Trophoblast cell (in vitro differentiated cells and primary cell): ENCODE results near the gene GXYLT1.

Source experiments
- DNase-seq, 2 donors: peaks; one replicate each; pipeline ENCODE4 v3.0.0-alpha.2; 2016
- H2AFZ ChIP-seq: 2 replicates; pipeline ENCODE4 v1.6.1; 2013; ENCODE audit warnings: low read length, moderate library complexity, mild to moderate bottlenecking; ENCODE audit not compliant: insufficient read depth, poor library complexity
- H2AK5ac ChIP-seq: 2 replicates; pipeline ENCODE4 v1.6.1; 2013; ENCODE audit warnings: mild to moderate bottlenecking, low read length
- H2BK120ac ChIP-seq: 2 replicates; pipeline ENCODE4 v1.6.1; 2013; ENCODE audit warnings: low read length, mild to moderate bottlenecking, moderate library complexity; ENCODE audit not compliant: insufficient read depth, poor library complexity
- H2BK12ac ChIP-seq: 2 replicates; pipeline ENCODE4 v1.6.1; 2013; ENCODE audit warnings: mild to moderate bottlenecking, low read length, moderate library complexity
- H2BK5ac ChIP-seq: 2 replicates; pipeline ENCODE4 v1.6.1; 2013; ENCODE audit warnings: low read length, low read depth, moderate library complexity, mild to moderate bottlenecking; ENCODE audit not compliant: poor library complexity
- H3K14ac ChIP-seq: 2 replicates; pipeline ENCODE4 v1.6.1; 2013; ENCODE audit warnings: mild to moderate bottlenecking, low read length
- H3K18ac ChIP-seq: 2 replicates; pipeline ENCODE4 v1.6.1; 2013; ENCODE audit warnings: mild to moderate bottlenecking, low read length
- H3K23ac ChIP-seq: 2 replicates; pipeline ENCODE4 v1.6.1; 2013; ENCODE audit warnings: low read length
- H3K27ac ChIP-seq: 2 replicates; pipeline ENCODE4 v1.5.1; 2013; ENCODE audit warnings: low read depth, mild to moderate bottlenecking, inconsistent platforms, low read length, moderate library complexity
- H3K27me3 ChIP-seq: 2 replicates; pipeline ENCODE4 v1.6.1; 2013; ENCODE audit warnings: inconsistent platforms, mild to moderate bottlenecking, low read length, moderate library complexity; ENCODE audit not compliant: insufficient read depth
- H3K36me3 ChIP-seq, 2 experiments: 1 replicate in 1 of 2; 2 replicates in 1 of 2; pipeline ENCODE4 v1.6.1; 2013; ENCODE audit warnings: low read length in 2 of 2, mild to moderate bottlenecking in 2 of 2, moderate library complexity in 1 of 2; ENCODE audit not compliant: insufficient read depth in 2 of 2, control insufficient read depth in 1 of 2
- H3K4ac ChIP-seq: 2 replicates; pipeline ENCODE4 v1.6.1; 2013; ENCODE audit warnings: low read depth, mild to moderate bottlenecking, low read length, moderate library complexity
- H3K4me1 ChIP-seq, 2 experiments: 1 replicate in 1 of 2; 2 replicates in 1 of 2; pipeline ENCODE4 v1.6.1; 2013; ENCODE audit warnings: low read length in 2 of 2, mild to moderate bottlenecking in 2 of 2, moderate library complexity in 1 of 2; ENCODE audit not compliant: insufficient read depth in 2 of 2, control insufficient read depth in 1 of 2
- H3K4me2 ChIP-seq: 2 replicates; pipeline ENCODE4 v1.6.1; 2013; ENCODE audit warnings: inconsistent platforms, mild to moderate bottlenecking, low read length, moderate library complexity
- H3K4me3 ChIP-seq: 2 replicates; pipeline ENCODE4 v1.5.1; 2013; ENCODE audit warnings: mild to moderate bottlenecking, low read depth, low read length, inconsistent platforms
- H3K79me1 ChIP-seq: one replicate; pipeline ENCODE4 v1.6.1; 2013; ENCODE audit warnings: low read length
- H3K79me2 ChIP-seq: 2 replicates; pipeline ENCODE4 v1.6.1; 2013; ENCODE audit warnings: low read length, mild to moderate bottlenecking; ENCODE audit not compliant: control insufficient read depth, insufficient read depth, poor library complexity
- H3K9ac ChIP-seq: 2 replicates; pipeline ENCODE4 v1.6.1; 2013; ENCODE audit warnings: mild to moderate bottlenecking, low read length
- H3K9me3 ChIP-seq: 2 replicates; pipeline ENCODE4 v1.6.1; 2013; ENCODE audit warnings: low read depth, mild to moderate bottlenecking, control low read depth, inconsistent platforms, low read length; ENCODE audit not compliant: insufficient read depth
- H4K12ac ChIP-seq: 2 replicates; pipeline ENCODE4 v1.6.1; 2013; ENCODE audit warnings: low read depth, mild to moderate bottlenecking, low read length, moderate library complexity
- H4K8ac ChIP-seq: 2 replicates; pipeline ENCODE4 v1.6.1; 2013; ENCODE audit warnings: low read depth, mild to moderate bottlenecking, low read length, moderate library complexity
- H4K91ac ChIP-seq: one replicate; pipeline ENCODE4 v1.6.1; 2013; ENCODE audit warnings: low read depth, mild to moderate bottlenecking, low read length, moderate library complexity
- WGBS: extraction: QIAGEN DNeasy Blood & Tissue Kit; methylation state at CpG from one replicate; pipeline ENCODE4 v1.1.7; 2013; ENCODE audit warnings: missing lambda C conversion rate; ENCODE audit not compliant: insufficient read length, insufficient coverage; ENCODE audit errors: extremely low coverage; 5-methylcytosine and 5-hydroxymethylcytosine counted together

The GXYLT1 gene

GRCh38 chr12:42085594-42085993 is 59.1 kb downstream of the GXYLT1 start:
- WGBS: no CpG with 5 or more reads among the region's 3 CpGs
- Histone ChIP-seq H3K9ac (no peak overlapping the region), H3K27ac (no peak overlapping the region)

GRCh38 chr12:42084522-42084921 is 60.2 kb downstream of the GXYLT1 start:
- no peaks in the 10 kb centered on the region for H3K4me1 ChIP-seq
- no peak overlapping the region for H2AFZ ChIP-seq
- no peaks in the 10 kb centered on the region for H3K36me3 ChIP-seq
- no peak for DNase-seq
- H2BK5ac ChIP-seq: no peak overlapping the region
- H3K79me2 ChIP-seq: no peaks in the 10 kb centered on the region
- no peak overlapping the region for H3K27ac ChIP-seq
- H4K12ac ChIP-seq: no peak overlapping the region
- no peaks in the 10 kb centered on the region for H3K79me1 ChIP-seq
- no peak overlapping the region for H3K4ac ChIP-seq
- no peak overlapping the region for H3K14ac ChIP-seq
- no peak overlapping the region for H4K8ac ChIP-seq
- no peak overlapping the region for H3K23ac ChIP-seq
- no peak overlapping the region for H3K4me2 ChIP-seq
- H2AK5ac ChIP-seq: no peak overlapping the region
- no peak overlapping the region for H4K91ac ChIP-seq
- H3K9ac ChIP-seq: no peak overlapping the region
- H3K27me3 ChIP-seq: no peaks in the 10 kb centered on the region
- no peak overlapping the region for H2BK12ac ChIP-seq
- H2BK120ac ChIP-seq: no peak overlapping the region
- H3K9me3 ChIP-seq: no peaks in the 10 kb centered on the region
- no peak overlapping the region for H3K18ac ChIP-seq
- no peak overlapping the region for H3K4me3 ChIP-seq

More at GRCh38 chr12:42085594-42085993, 59.1 kb downstream of the GXYLT1 start:
- no peak overlapping the region for H4K12ac ChIP-seq
- H2AK5ac ChIP-seq: no peak overlapping the region
- H3K23ac ChIP-seq: no peak overlapping the region
- no peaks in the 10 kb centered on the region for H3K79me2 ChIP-seq
- H4K91ac ChIP-seq: no peak overlapping the region
- H3K4me2 ChIP-seq: no peak overlapping the region
- H2BK120ac ChIP-seq: no peak overlapping the region
- no peak overlapping the region for H3K4me3 ChIP-seq
- H2AFZ ChIP-seq: no peak overlapping the region
- H3K4ac ChIP-seq: no peak overlapping the region
- H2BK5ac ChIP-seq: no peak overlapping the region
- peaks cover 0 to 2% of the 10 kb centered on the region in 2 experiments for H3K4me1 ChIP-seq
- no peak overlapping the region for H2BK12ac ChIP-seq
- H3K18ac ChIP-seq: no peak overlapping the region
- DNase-seq: no peak
- H3K36me3 ChIP-seq: no peaks in the 10 kb centered on the region
- H4K8ac ChIP-seq: no peak overlapping the region
- no peaks in the 10 kb centered on the region for H3K79me1 ChIP-seq
- no peak overlapping the region for H3K14ac ChIP-seq
- H3K9me3 ChIP-seq: no peaks in the 10 kb centered on the region
- no peaks in the 10 kb centered on the region for H3K27me3 ChIP-seq

- Histone ChIP-seq H2AK5ac (no peak overlapping the region), H3K27me3 (no peaks in the 10 kb centered on the region), H3K27ac (no peak overlapping the region), H3K4me2 (no peak overlapping the region), H2AFZ (no peak overlapping the region), H4K91ac (no peak overlapping the region), H3K14ac (no peak overlapping the region), H3K4me1 (no peaks in the 10 kb centered on the region), H3K36me3 (no peaks in the 10 kb centered on the region), H2BK5ac (no peak overlapping the region), H3K4me3 (no peak overlapping the region), H4K12ac (no peak overlapping the region), H3K4ac (no peak overlapping the region), H3K79me1 (no peaks in the 10 kb centered on the region), H2BK12ac (no peak overlapping the region), H2BK120ac (no peak overlapping the region), H3K9me3 (peaks cover 2% of the 10 kb centered on the region), H3K23ac (no peak overlapping the region), H4K8ac (no peak overlapping the region), H3K9ac (no peak overlapping the region), H3K18ac (no peak overlapping the region), H3K79me2 (no peaks in the 10 kb centered on the region)
- no CpG with 5 or more reads among the region's 3 CpGs for WGBS
- DNase-seq: no peak
Observed at GRCh38 chr12:42076976-42077375, 67.7 kb downstream of the GXYLT1 start.

- no peak overlapping the region for H2AK5ac ChIP-seq
- no peaks in the 10 kb centered on the region for H3K36me3 ChIP-seq
- H3K4me1 ChIP-seq: no peaks in the 10 kb centered on the region
- no CpG with 5 or more reads among the region's 4 CpGs for WGBS
- no peak overlapping the region for H2BK5ac ChIP-seq
- no peaks in the 10 kb centered on the region for H3K27me3 ChIP-seq
- no peak overlapping the region for H4K8ac ChIP-seq
- no peak overlapping the region for H3K4me3 ChIP-seq
- no peaks in the 10 kb centered on the region for H3K79me1 ChIP-seq
- H2BK12ac ChIP-seq: no peak overlapping the region
- H3K18ac ChIP-seq: no peak overlapping the region
- H4K12ac ChIP-seq: no peak overlapping the region
- H3K79me2 ChIP-seq: no peaks in the 10 kb centered on the region
- H3K9me3 ChIP-seq: peaks cover 2% of the 10 kb centered on the region
- no peak overlapping the region for H2BK120ac ChIP-seq
- H3K9ac ChIP-seq: no peak overlapping the region
- no peak overlapping the region for H3K23ac ChIP-seq
- H3K14ac ChIP-seq: no peak overlapping the region
- H3K4ac ChIP-seq: no peak overlapping the region
- H3K4me2 ChIP-seq: no peak overlapping the region
- H4K91ac ChIP-seq: no peak overlapping the region
- DNase-seq: no peak
- no peak overlapping the region for H3K27ac ChIP-seq
- no peak overlapping the region for H2AFZ ChIP-seq
Observed at GRCh38 chr12:42070036-42070435, 74.6 kb downstream of the GXYLT1 start.

- H4K8ac ChIP-seq: no peak overlapping the region
- H3K79me2 ChIP-seq: no peaks in the 10 kb centered on the region
- no peak overlapping the region for H3K4me2 ChIP-seq
Observed at GRCh38 chr12:42059127-42059526, 85.5 kb downstream of the GXYLT1 start.

More at GRCh38 chr12:42059127-42059526, 85.5 kb downstream of the GXYLT1 start:
- Histone ChIP-seq H3K27me3 (no peaks in the 10 kb centered on the region), H3K4ac (no peak overlapping the region), H3K79me1 (no peaks in the 10 kb centered on the region), H3K18ac (no peak overlapping the region), H3K14ac (no peak overlapping the region), H3K36me3 (no peaks in the 10 kb centered on the region), H2AFZ (no peak overlapping the region), H3K9ac (no peak overlapping the region), H2AK5ac (no peak overlapping the region), H2BK5ac (no peak overlapping the region), H3K9me3 (peaks cover 4% of the 10 kb centered on the region), H3K4me3 (no peak overlapping the region), H3K27ac (no peak overlapping the region), H2BK120ac (no peak overlapping the region), H3K23ac (no peak overlapping the region), H4K12ac (no peak overlapping the region), H3K4me1 (no peaks in the 10 kb centered on the region), H2BK12ac (no peak overlapping the region), H4K91ac (no peak overlapping the region)
- no peak for DNase-seq
